GM12878 (cell line): Measurements from ENCODE around the gene IFITM5. TPM values are rescaled to one million over a fixed set of nuclear protein-coding genes. Genes with fewer than 3 reads are reported as not detected.
"Not testable (repeated sequence)": the region's sequence is repeated elsewhere in the genome, so short reads cannot be mapped to it uniquely, and the experiment has no call there.

Experiments used
- ATAC-seq: fragments of 200-7000 bp; cut with Tn5 transposase; 3 replicates; pipeline ENCODE4 v1.9.1; 2020; ENCODE audit warnings: mild to moderate bottlenecking, moderate library complexity
- BruUV-seq: library from RNA; stranded (reverse); fragments of 400-500 nt; replicated peaks from 2 replicates; lab custom pipeline; 2021; lab: Mats Ljungman, UMichigan
- CTCF ChIA-PET: fragments of 300-600 bp; sonication (Branson Sonifier 250); formaldehyde crosslinking; extraction: SDS; loops from one replicate; lab custom pipeline; 2021; ENCODE audit warnings: inconsistent platforms; lab: Yijun Ruan, JAX
- POLR2A ChIA-PET: fragments of 350-600 bp; formaldehyde crosslinking; extraction: SDS; loops from one replicate; lab custom pipeline; 2021; ENCODE audit warnings: inconsistent platforms; lab: Charles Lee
- RAD21 ChIA-PET: fragments of 300-600 bp; sonication (Branson Sonifier 250); formaldehyde crosslinking; loops from one replicate; lab custom pipeline; 2023; ENCODE audit warnings: antibody characterized with exemption; ENCODE audit not compliant: unreplicated experiment; lab: Charles Lee
- SMC1A ChIA-PET: fragments of 300-600 bp; sonication (Branson Sonifier 250); formaldehyde crosslinking; loops from one replicate; lab custom pipeline; 2023; ENCODE audit not compliant: unreplicated experiment, uncharacterized antibody; lab: Charles Lee
- DNase-seq: peaks from one replicate; pipeline ENCODE4 v3.0.0-alpha.2; 2011; ENCODE audit warnings: low read depth, low spot score
- FAIRE-seq: peaks from 3 replicates; lab custom pipeline; 2011; peaks lifted over from hg19 to GRCh38; lab: Jason Lieb, UNC
- H2AFZ ChIP-seq: 2 replicates; pipeline ENCODE4 v1.6.0; 2011; ENCODE audit warnings: low read depth, low read length, control low read depth; ENCODE audit not compliant: control insufficient read depth
- H3K27ac ChIP-seq: 2 replicates; pipeline ENCODE4 v1.5.1; 2011; ENCODE audit warnings: control low read depth; ENCODE audit not compliant: control insufficient read depth, insufficient read depth
- H3K27me3 ChIP-seq, 2 experiments: replicated peaks in 1 of 2; 2 replicates each; pipeline versions ENCODE4 v1.6.0 to v1.6.1; 2011; ENCODE audit warnings: low read length in 1 of 2; ENCODE audit not compliant: control insufficient read depth in 2 of 2, insufficient read depth in 2 of 2
- H3K36me3 ChIP-seq, 2 experiments: 2 replicates each; pipeline ENCODE4 v1.5.1; 2011; ENCODE audit warnings: low read length in 1 of 2; ENCODE audit not compliant: control insufficient read depth in 2 of 2, insufficient read depth in 2 of 2
- H3K4me1 ChIP-seq: 2 replicates; pipeline ENCODE4 v1.6.1; 2011; ENCODE audit warnings: mild to moderate bottlenecking, low read length, moderate library complexity, mixed read lengths; ENCODE audit not compliant: control insufficient read depth, insufficient read depth
- H3K4me2 ChIP-seq: 2 replicates; pipeline ENCODE4 v1.6.0; 2011; ENCODE audit warnings: control low read depth; ENCODE audit not compliant: control insufficient read depth, insufficient read depth
- H3K4me3 ChIP-seq: fragments of 200-600 bp; sonication (generic); 2 replicates; pipeline ENCODE4 v1.5.1; 2016
- H3K79me2 ChIP-seq: 2 replicates; pipeline ENCODE4 v1.6.0; 2011; ENCODE audit warnings: low read length; ENCODE audit not compliant: control insufficient read depth, insufficient read depth
- H3K9ac ChIP-seq: 2 replicates; pipeline ENCODE4 v1.8.0; 2011; ENCODE audit warnings: low read length, control low read depth, mixed read lengths; ENCODE audit not compliant: control insufficient read depth, insufficient read depth
- H3K9me3 ChIP-seq: replicated peaks from 3 replicates; pipeline ENCODE4 v1.5.1; 2011; ENCODE audit warnings: mild to moderate bottlenecking, low read length; ENCODE audit not compliant: control insufficient read depth, insufficient read depth
- H4K20me1 ChIP-seq: 2 replicates; pipeline ENCODE4 v1.6.0; 2011; ENCODE audit not compliant: control insufficient read depth, insufficient read depth
- ATF7 ChIP-seq: fragments of 450-650 bp; IDR thresholded peaks from 2 replicates; pipeline ENCODE4 v1.6.1; 2016; ENCODE audit warnings: low read depth, mild to moderate bottlenecking
- EGR1 ChIP-seq, 2 experiments: IDR thresholded peaks; 1 replicate in 1 of 2; 2 replicates in 1 of 2; pipeline ENCODE4 v1.6.1; 2011 to 2012; ENCODE audit warnings: low read depth in 2 of 2, low read length in 2 of 2, borderline replicate concordance in 1 of 2, mild to moderate bottlenecking in 1 of 2, moderate library complexity in 1 of 2
- IRF3 ChIP-seq: fragments of 450-650 bp; IDR thresholded peaks from 2 replicates; pipeline ENCODE4 v1.6.1; 2014; ENCODE audit warnings: mild to moderate bottlenecking
- MEF2A ChIP-seq: IDR thresholded peaks from 2 replicates; pipeline ENCODE4 v1.6.1; 2011; ENCODE audit warnings: low read depth, mild to moderate bottlenecking, low read length, moderate library complexity; ENCODE audit not compliant: insufficient read depth
- NFIC ChIP-seq: IDR thresholded peaks from 2 replicates; pipeline ENCODE4 v1.6.1; 2012; ENCODE audit warnings: low read depth, mild to moderate bottlenecking, inconsistent platforms, low read length, moderate library complexity
- NR2C2 ChIP-seq: IDR thresholded peaks from 2 replicates; pipeline ENCODE4 v1.6.1; 2011; ENCODE audit warnings: borderline replicate concordance, low read depth; ENCODE audit not compliant: control insufficient read depth, insufficient read length
- RB1 ChIP-seq: fragments of 450-650 bp; formaldehyde crosslinking; IDR thresholded peaks from 2 replicates; pipeline ENCODE4 v1.6.1; 2017; ENCODE audit warnings: mild to moderate bottlenecking, borderline replicate concordance
- TCF12 ChIP-seq: IDR thresholded peaks from 2 replicates; pipeline ENCODE4 v1.6.1; 2011; ENCODE audit warnings: low read depth, mild to moderate bottlenecking, low read length
- ZBTB40 ChIP-seq: fragments of 450-650 bp; IDR thresholded peaks from 2 replicates; pipeline ENCODE4 v1.6.1; 2016; ENCODE audit warnings: mild to moderate bottlenecking, moderate library complexity, borderline replicate concordance
- WGBS: methylation state at CpG from one replicate; pipeline ENCODE4 v1.1.6; 2016; ENCODE audit warnings: low lambda C conversion rate; ENCODE audit not compliant: insufficient replicate concordance, insufficient coverage; ENCODE audit errors: missing lambda C conversion rate; 5-methylcytosine and 5-hydroxymethylcytosine counted together
- in situ Hi-C: fragments of 300-500 bp; cut with MboI; formaldehyde crosslinking; loops from 9 replicates; pipeline ENCODE4 v1.14.3; 2018; ENCODE audit warnings: mixed read lengths
- intact Hi-C: fragments of 100-400 bp; cut with micrococcal nuclease; formaldehyde crosslinking; loops from one replicate; pipeline ENCODE4 v1.14.2; 2022; ENCODE audit not compliant: unreplicated experiment
- polyA plus RNA-seq, 11 experiments: library from polyadenylated mRNA; depleted of rRNA in 4 of 11; unstranded in 6 of 11; stranded (reverse) in 5 of 11; fragments of >200 nt; fragmentation: Nextera tagmentation in 4 of 11; fragmentation: Illumina TruSeq in 1 of 11; extraction: Ambion mirVana in 4 of 11; extraction: Trizol in 1 of 11; gene quantifications; 1 replicate in 1 of 11; 2 replicates in 10 of 11; pipeline versions ENCODE4 v1.2.1 to v1.2.3, GENCODE V29; 2011 to 2016; ENCODE audit warnings: inconsistent platforms in 2 of 11, missing spikeins in 2 of 11, low read depth in 1 of 11
- total RNA-seq, 4 experiments: library from RNA; depleted of rRNA in 3 of 4; stranded (reverse); fragments of >200 nt in 3 of 4; fragmentation: Illumina TruSeq in 1 of 4; extraction: Trizol in 1 of 4; gene quantifications; 2 replicates each; pipeline versions ENCODE4 v1.2.1 to v1.2.3, GENCODE V29; 2013 to 2021
- TF ChIP-seq, protein P1 (sequence below): IDR thresholded peaks from 2 replicates; pipeline ENCODE4 v1.6.1; 2011; ENCODE audit warnings: low read depth, mild to moderate bottlenecking, low read length, moderate library complexity, borderline replicate concordance; ENCODE audit errors: extremely low read depth

Gene IFITM5
- total and polyA plus RNA-seq, 10 of the 15 experiments (the other 5 are each of a cell fraction or from before 2014, with no cell fraction given) = not detected

GRCh38 chr11:287821-288477, 11.4 kb downstream of the IFITM5 start (continued):
- TF ChIP-seq, protein P1, sequence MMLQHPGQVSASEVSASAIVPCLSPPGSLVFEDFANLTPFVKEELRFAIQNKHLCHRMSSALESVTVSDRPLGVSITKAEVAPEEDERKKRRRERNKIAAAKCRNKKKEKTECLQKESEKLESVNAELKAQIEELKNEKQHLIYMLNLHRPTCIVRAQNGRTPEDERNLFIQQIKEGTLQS = no peak
- TF ChIP-seq NFIC = no peak
- no peak for TF ChIP-seq TCF12
- no peak for TF ChIP-seq IRF3
- 0 out of 2 replicates have a peak, but pooled peaks have one; percentile 26 for TF ChIP-seq ZBTB40
- no peak for TF ChIP-seq RB1
- TF ChIP-seq MEF2A = no peak
- no peak for TF ChIP-seq EGR1 (IDR thresholded peaks at IDR 0.05; ENCODE audit: borderline replicate concordance in 1 of 2, low read depth in 2 of 2, low read length in 2 of 2)
- TF ChIP-seq NR2C2 = no peak
- TF ChIP-seq ATF7 = no peak

GRCh38 chr11:286977-287820, 12.1 kb downstream of the IFITM5 start:
- SMC1A ChIA-PET = interaction anchor here (0.7 kb wide), 1 partner anchor 60 kb away, joined by 3 read pairs; no protein-coding TSS in a partner anchor
- in situ Hi-C loops, H2AFZ ChIP-seq, DNase-seq, H3K27me3 ChIP-seq, intact Hi-C loops, H3K79me2 ChIP-seq, ATAC-seq, BruUV-seq, H3K9me3 ChIP-seq, H3K4me2 ChIP-seq, FAIRE-seq, H4K20me1 ChIP-seq, H3K4me1 ChIP-seq, H3K36me3 ChIP-seq, H3K27ac ChIP-seq, H3K9ac ChIP-seq, H3K4me3 ChIP-seq: not testable (repeated sequence)
- WGBS = 76% methylated on average over 23 of the region's 27 CpGs
- CTCF ChIA-PET = interaction anchor here (0.7 kb wide), 1 partner anchor 33 kb away, joined by 7 read pairs; no protein-coding TSS in a partner anchor
- POLR2A ChIA-PET = interaction anchor here (1.4 to 3.5 kb wide), 2 partner anchors 16 to 20 kb away, joined by 3 to 10 read pairs; no protein-coding TSS in a partner anchor
- RAD21 ChIA-PET = interaction anchor here (0.6 kb wide), 1 partner anchor 69 kb away, joined by 3 read pairs; no protein-coding TSS in a partner anchor
